ENCODE measurements around the gene EFEMP1.

EFEMP1 gene

GRCh38 chr2:55923091-55923981, at the start of gene EFEMP1:
Gene EFEMP1 (minus strand): TSS chr2:55923782. CDS start chr2:55922440, 1,342 bp downstream.
- Histone ChIP-seq H3K27me3 (ENCODE audit: control insufficient read depth, insufficient read depth, low read length) (peaks cover 30% of the 10 kb centered on the region), H3K36me3 (ENCODE audit: control insufficient read depth, insufficient read depth, low read length) (no peaks in the 10 kb centered on the region), H3K4me3 (ENCODE audit: low read depth, low read length) (peak within 1 kb of the TSS; percentile 74), H3K9me3 (ENCODE audit: control insufficient read depth, insufficient read depth, low read length) (no peaks in the 10 kb centered on the region), H3K4me1 (ENCODE audit: control insufficient read depth, insufficient read depth, low read length) (no peaks in the 10 kb centered on the region), H3K9ac (ENCODE audit: low read depth, low read length) (peak within 1 kb of the TSS; percentile 38)

GRCh38 chr2:55970500-55970899, 46.9 kb upstream of the EFEMP1 start:
- H3K4me3 ChIP-seq (ENCODE audit: low read depth, low read length), result no peak overlapping the region
- no peaks in the 10 kb centered on the region for H3K36me3 ChIP-seq (ENCODE audit: control insufficient read depth, insufficient read depth, low read length)
- no peak overlapping the region for H3K9ac ChIP-seq (ENCODE audit: low read depth, low read length)
- H3K4me1 ChIP-seq (ENCODE audit: control insufficient read depth, insufficient read depth, low read length), result no peaks in the 10 kb centered on the region
- no peaks in the 10 kb centered on the region for H3K27me3 ChIP-seq (ENCODE audit: control insufficient read depth, insufficient read depth, low read length)
- H3K9me3 ChIP-seq (ENCODE audit: control insufficient read depth, insufficient read depth, low read length), result no peaks in the 10 kb centered on the region

GRCh38 chr2:55968941-55969340, 45.4 kb upstream of the EFEMP1 start:
- H3K9me3 ChIP-seq (ENCODE audit: control insufficient read depth, insufficient read depth, low read length), result no peaks in the 10 kb centered on the region
- H3K4me1 ChIP-seq (ENCODE audit: control insufficient read depth, insufficient read depth, low read length), result no peaks in the 10 kb centered on the region
- no peaks in the 10 kb centered on the region for H3K36me3 ChIP-seq (ENCODE audit: control insufficient read depth, insufficient read depth, low read length)
- H3K4me3 ChIP-seq (ENCODE audit: low read depth, low read length), result no peak overlapping the region
- H3K9ac ChIP-seq (ENCODE audit: low read depth, low read length), result no peak overlapping the region
- no peaks in the 10 kb centered on the region for H3K27me3 ChIP-seq (ENCODE audit: control insufficient read depth, insufficient read depth, low read length)

GRCh38 chr2:55966401-55967118, 43.0 kb upstream of the EFEMP1 start:
- Histone ChIP-seq H3K4me1 (ENCODE audit: control insufficient read depth, insufficient read depth, low read length) (no peaks in the 10 kb centered on the region), H3K4me3 (ENCODE audit: low read depth, low read length) (no peak overlapping the region), H3K9me3 (ENCODE audit: control insufficient read depth, insufficient read depth, low read length) (no peaks in the 10 kb centered on the region), H3K9ac (ENCODE audit: low read depth, low read length) (no peak overlapping the region), H3K27me3 (ENCODE audit: control insufficient read depth, insufficient read depth, low read length) (no peaks in the 10 kb centered on the region), H3K36me3 (ENCODE audit: control insufficient read depth, insufficient read depth, low read length) (no peaks in the 10 kb centered on the region)

- H3K9ac ChIP-seq (ENCODE audit: low read depth, low read length), result no peak overlapping the region
- H3K4me1 ChIP-seq (ENCODE audit: control insufficient read depth, insufficient read depth, low read length), result no peaks in the 10 kb centered on the region
Measured at GRCh38 chr2:55965966-55966365, 42.4 kb upstream of the EFEMP1 start.

GRCh38 chr2:55965276-55965675, 41.7 kb upstream of the EFEMP1 start:
- Histone ChIP-seq H3K27me3 (ENCODE audit: control insufficient read depth, insufficient read depth, low read length) (no peaks in the 10 kb centered on the region), H3K9ac (ENCODE audit: low read depth, low read length) (no peak overlapping the region), H3K4me1 (ENCODE audit: control insufficient read depth, insufficient read depth, low read length) (no peaks in the 10 kb centered on the region), H3K4me3 (ENCODE audit: low read depth, low read length) (no peak overlapping the region), H3K36me3 (ENCODE audit: control insufficient read depth, insufficient read depth, low read length) (no peaks in the 10 kb centered on the region), H3K9me3 (ENCODE audit: control insufficient read depth, insufficient read depth, low read length) (no peaks in the 10 kb centered on the region)

More at GRCh38 chr2:55965966-55966365, 42.4 kb upstream of the EFEMP1 start:
- Histone ChIP-seq H3K27me3 (ENCODE audit: control insufficient read depth, insufficient read depth, low read length) (no peaks in the 10 kb centered on the region), H3K4me3 (ENCODE audit: low read depth, low read length) (no peak overlapping the region), H3K9me3 (ENCODE audit: control insufficient read depth, insufficient read depth, low read length) (no peaks in the 10 kb centered on the region), H3K36me3 (ENCODE audit: control insufficient read depth, insufficient read depth, low read length) (no peaks in the 10 kb centered on the region)

- Histone ChIP-seq H3K27me3 (ENCODE audit: control insufficient read depth, insufficient read depth, low read length) (no peaks in the 10 kb centered on the region), H3K4me3 (ENCODE audit: low read depth, low read length) (no peak overlapping the region), H3K9me3 (ENCODE audit: control insufficient read depth, insufficient read depth, low read length) (no peaks in the 10 kb centered on the region), H3K36me3 (ENCODE audit: control insufficient read depth, insufficient read depth, low read length) (no peaks in the 10 kb centered on the region), H3K9ac (ENCODE audit: low read depth, low read length) (no peak overlapping the region), H3K4me1 (ENCODE audit: control insufficient read depth, insufficient read depth, low read length) (no peaks in the 10 kb centered on the region)
Measured at GRCh38 chr2:55962915-55963314, 39.3 kb upstream of the EFEMP1 start.

GRCh38 chr2:55961318-55961911, 37.8 kb upstream of the EFEMP1 start:
- H3K4me1 ChIP-seq (ENCODE audit: control insufficient read depth, insufficient read depth, low read length), result no peaks in the 10 kb centered on the region
- no peak overlapping the region for H3K9ac ChIP-seq (ENCODE audit: low read depth, low read length)
- no peaks in the 10 kb centered on the region for H3K36me3 ChIP-seq (ENCODE audit: control insufficient read depth, insufficient read depth, low read length)
- no peaks in the 10 kb centered on the region for H3K27me3 ChIP-seq (ENCODE audit: control insufficient read depth, insufficient read depth, low read length)
- H3K4me3 ChIP-seq (ENCODE audit: low read depth, low read length), result no peak overlapping the region
- H3K9me3 ChIP-seq (ENCODE audit: control insufficient read depth, insufficient read depth, low read length), result no peaks in the 10 kb centered on the region

GRCh38 chr2:55958756-55959155, 35.2 kb upstream of the EFEMP1 start:
- Histone ChIP-seq H3K4me3 (ENCODE audit: low read depth, low read length) (no peak overlapping the region), H3K9me3 (ENCODE audit: control insufficient read depth, insufficient read depth, low read length) (no peaks in the 10 kb centered on the region), H3K36me3 (ENCODE audit: control insufficient read depth, insufficient read depth, low read length) (no peaks in the 10 kb centered on the region), H3K9ac (ENCODE audit: low read depth, low read length) (no peak overlapping the region), H3K27me3 (ENCODE audit: control insufficient read depth, insufficient read depth, low read length) (no peaks in the 10 kb centered on the region), H3K4me1 (ENCODE audit: control insufficient read depth, insufficient read depth, low read length) (no peaks in the 10 kb centered on the region)

- H3K36me3 ChIP-seq (ENCODE audit: control insufficient read depth, insufficient read depth, low read length), result no peaks in the 10 kb centered on the region
- H3K4me1 ChIP-seq (ENCODE audit: control insufficient read depth, insufficient read depth, low read length), result no peaks in the 10 kb centered on the region
- no peak overlapping the region for H3K4me3 ChIP-seq (ENCODE audit: low read depth, low read length)
- no peak overlapping the region for H3K9ac ChIP-seq (ENCODE audit: low read depth, low read length)
- no peaks in the 10 kb centered on the region for H3K27me3 ChIP-seq (ENCODE audit: control insufficient read depth, insufficient read depth, low read length)
- H3K9me3 ChIP-seq (ENCODE audit: control insufficient read depth, insufficient read depth, low read length), result no peaks in the 10 kb centered on the region
Measured at GRCh38 chr2:55957142-55957541, 33.6 kb upstream of the EFEMP1 start.

- H3K36me3 ChIP-seq (ENCODE audit: control insufficient read depth, insufficient read depth, low read length), result no peaks in the 10 kb centered on the region
- H3K9me3 ChIP-seq (ENCODE audit: control insufficient read depth, insufficient read depth, low read length), result no peaks in the 10 kb centered on the region
- no peak overlapping the region for H3K9ac ChIP-seq (ENCODE audit: low read depth, low read length)
- no peak overlapping the region for H3K4me3 ChIP-seq (ENCODE audit: low read depth, low read length)
- no peaks in the 10 kb centered on the region for H3K27me3 ChIP-seq (ENCODE audit: control insufficient read depth, insufficient read depth, low read length)
- no peaks in the 10 kb centered on the region for H3K4me1 ChIP-seq (ENCODE audit: control insufficient read depth, insufficient read depth, low read length)
Measured at GRCh38 chr2:55954306-55955035, 30.9 kb upstream of the EFEMP1 start.

Data from iPS-15b (cell line).